ENCODE measurements around the gene SLC16A1.

DNA sequence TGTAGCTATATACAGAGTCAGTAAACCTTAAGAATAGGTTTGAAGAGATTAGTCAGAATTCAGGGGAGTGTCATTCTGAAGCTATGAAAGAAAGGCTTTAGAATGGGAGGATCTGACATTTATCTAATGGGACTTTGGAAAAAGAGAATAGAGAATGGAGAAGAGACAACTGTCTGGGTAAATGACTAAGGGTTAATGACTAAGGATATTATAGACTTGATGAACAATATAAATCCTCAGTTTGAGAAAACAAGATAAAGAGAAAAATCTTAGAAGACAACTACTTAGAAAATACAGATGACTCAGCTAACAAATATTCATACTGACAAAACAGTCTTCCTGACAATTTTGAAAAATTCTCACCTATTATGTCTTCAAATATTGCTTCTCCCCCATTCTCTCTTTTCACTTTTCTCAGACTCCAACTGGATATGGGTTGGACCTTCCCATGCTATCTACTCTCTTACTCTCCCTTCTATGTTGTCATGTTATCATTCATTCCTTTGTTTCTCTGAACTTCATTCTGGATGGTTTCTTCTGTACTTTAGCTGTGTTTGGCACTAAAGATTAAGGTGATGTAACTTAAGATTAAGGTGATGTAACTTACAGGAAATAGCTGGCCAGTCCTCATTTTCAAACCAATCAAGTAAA, 20.4 kb downstream of the SLC16A1 start:
- TF ChIP-seq, protein P1, sequence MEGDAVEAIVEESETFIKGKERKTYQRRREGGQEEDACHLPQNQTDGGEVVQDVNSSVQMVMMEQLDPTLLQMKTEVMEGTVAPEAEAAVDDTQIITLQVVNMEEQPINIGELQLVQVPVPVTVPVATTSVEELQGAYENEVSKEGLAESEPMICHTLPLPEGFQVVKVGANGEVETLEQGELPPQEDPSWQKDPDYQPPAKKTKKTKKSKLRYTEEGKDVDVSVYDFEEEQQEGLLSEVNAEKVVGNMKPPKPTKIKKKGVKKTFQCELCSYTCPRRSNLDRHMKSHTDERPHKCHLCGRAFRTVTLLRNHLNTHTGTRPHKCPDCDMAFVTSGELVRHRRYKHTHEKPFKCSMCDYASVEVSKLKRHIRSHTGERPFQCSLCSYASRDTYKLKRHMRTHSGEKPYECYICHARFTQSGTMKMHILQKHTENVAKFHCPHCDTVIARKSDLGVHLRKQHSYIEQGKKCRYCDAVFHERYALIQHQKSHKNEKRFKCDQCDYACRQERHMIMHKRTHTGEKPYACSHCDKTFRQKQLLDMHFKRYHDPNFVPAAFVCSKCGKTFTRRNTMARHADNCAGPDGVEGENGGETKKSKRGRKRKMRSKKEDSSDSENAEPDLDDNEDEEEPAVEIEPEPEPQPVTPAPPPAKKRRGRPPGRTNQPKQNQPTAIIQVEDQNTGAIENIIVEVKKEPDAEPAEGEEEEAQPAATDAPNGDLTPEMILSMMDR (IDR thresholded peaks at IDR 0.05; ENCODE audit: insufficient read depth, low read length, poor library complexity, severe bottlenecking): no peak
- TF ChIP-seq EZH2phosphoT487 (conservative IDR thresholded peaks at IDR 0.05; ENCODE audit: low read length): no peak
